Gastrocnemius medialis (tissue), 4 donors: Measurements from ENCODE around the gene SZT2. TPM values are rescaled to one million over a fixed set of nuclear protein-coding genes. Genes with fewer than 3 reads are reported as not detected.
"Not testable (repeated sequence)": the region's sequence is repeated elsewhere in the genome, so short reads cannot be mapped to it uniquely, and the experiment has no call there.

ENCODE experiments used
- ATAC-seq, 2 donors: fragments of 150-250 bp; one replicate each; pipeline ENCODE4 v1.9.1; 2016
- DNase-seq, 2 donors: peaks; one replicate each; pipeline ENCODE4 v3.0.0-alpha.2; 2019
- H3K27ac ChIP-seq, 4 donors: fragments of 200-600 bp; sonication (generic); 1 replicate in 1 of 4; 2 replicates in 3 of 4; pipeline ENCODE4 v1.5.1; 2016 to 2018; ENCODE audit warnings: mild to moderate bottlenecking in 2 of 4, moderate library complexity in 1 of 4
- H3K27me3 ChIP-seq, 3 donors: fragments of 200-600 bp; sonication (generic) in 2 of 3; 1 replicate in 1 of 3; 2 replicates in 2 of 3; pipeline versions ENCODE4 v1.5.1 to v1.6.0; 2016 to 2019; ENCODE audit warnings: mild to moderate bottlenecking in 1 of 3, moderate library complexity in 1 of 3
- H3K36me3 ChIP-seq, 2 donors: fragments of 200-600 bp; sonication (generic) in 1 of 2; one replicate each; pipeline ENCODE4 v1.5.1; 2017 to 2018
- H3K4me1 ChIP-seq, 2 donors: fragments of 200-600 bp; sonication (generic) in 1 of 2; one replicate each; pipeline ENCODE4 v1.5.1; 2016 to 2017; ENCODE audit warnings: mild to moderate bottlenecking in 2 of 2
- H3K4me3 ChIP-seq, 4 donors: fragments of 200-600 bp; sonication (generic) in 3 of 4; 1 replicate in 1 of 4; 2 replicates in 3 of 4; pipeline ENCODE4 v1.5.1; 2016 to 2019; ENCODE audit warnings: mild to moderate bottlenecking in 2 of 4
- H3K9me3 ChIP-seq, 3 donors: fragments of 200-600 bp; sonication (generic) in 2 of 3; 1 replicate in 1 of 3; 2 replicates in 2 of 3; pipeline ENCODE4 v1.5.1; 2016 to 2019
- CTCF ChIP-seq, 5 experiments: fragments of 450-650 bp in 3 of 5; fragments of 200-600 bp in 2 of 5; sonication (generic) in 2 of 5; IDR thresholded peaks in 4 of 5; conservative IDR thresholded peaks in 1 of 5; 1 replicate in 4 of 5; 2 replicates in 1 of 5; pipeline ENCODE4 v1.5.1; 2016 to 2019; ENCODE audit warnings: antibody characterized with exemption in 5 of 5, mild to moderate bottlenecking in 3 of 5, moderate library complexity in 3 of 5
- POLR2A ChIP-seq, 2 donors: fragments of 450-650 bp; IDR thresholded peaks; one replicate each; pipeline ENCODE4 v1.6.1; 2017; ENCODE audit warnings: antibody characterized with exemption in 2 of 2, mild to moderate bottlenecking in 2 of 2, moderate library complexity in 2 of 2
- in situ Hi-C, 4 donors: fragments of 200-750 bp; cut with MboI; loops; one replicate each; pipeline versions ENCODE4 v1.15.0 to v1.8.0; 2017; ENCODE audit warnings: low sequenced_read_pairs in 4 of 4
- intact Hi-C: fragments of 100-400 bp; cut with DNase I; formaldehyde crosslinking; loops from one replicate; pipeline ENCODE4 v1.15.1; 2023; ENCODE audit warnings: low total_unique reads
- total RNA-seq, 4 donors: library from RNA; depleted of rRNA; stranded (reverse); fragments of >200 nt; gene quantifications; one replicate each; pipeline versions ENCODE4 v1.1.0 to v1.2.3, GENCODE V29; 2016

SZT2 gene
- total RNA-seq, 4 donors from 2014 or later: 15.9 to 20.9 (median 17.9) TPM

- H3K9me3 ChIP-seq: no peaks in the 10 kb centered on the region
- H3K27me3 ChIP-seq: no peaks in the 10 kb centered on the region
- H3K36me3 ChIP-seq: no peaks in the 10 kb centered on the region
- no peak overlapping the region for H3K27ac ChIP-seq
- no peaks in the 10 kb centered on the region for H3K4me1 ChIP-seq
- TF ChIP-seq POLR2A (IDR thresholded peaks at IDR 0.05) (no peak), CTCF (IDR thresholded peaks at IDR 0.05 in 4 of 5, conservative IDR thresholded peaks at IDR 0.05 in 1 of 5) (no peak)
- intact Hi-C loops (no loop called here), in situ Hi-C loops (no loop called here)
- ATAC-seq (no peak), DNase-seq (no peak)
- H3K4me3 ChIP-seq: no peak overlapping the region
Measured at GRCh38 chr1:43492826-43493225, 103.1 kb downstream of the SZT2 start.

GRCh38 chr1:43493661-43494450 lies 104.2 kb downstream of the SZT2 start:
- TF ChIP-seq CTCF (IDR thresholded peaks at IDR 0.05 in 4 of 5, conservative IDR thresholded peaks at IDR 0.05 in 1 of 5): no peak
- no peak for TF ChIP-seq POLR2A (IDR thresholded peaks at IDR 0.05)
- H3K27ac ChIP-seq: no peak overlapping the region
- ATAC-seq (no peak), DNase-seq (no peak)
- H3K27me3 ChIP-seq: no peaks in the 10 kb centered on the region
- H3K9me3 ChIP-seq: no peaks in the 10 kb centered on the region
- H3K4me3 ChIP-seq: no peak overlapping the region
- in situ Hi-C loops: no loop called here
- no peaks in the 10 kb centered on the region for H3K4me1 ChIP-seq
- no peaks in the 10 kb centered on the region for H3K36me3 ChIP-seq
- intact Hi-C loops: no loop called here

- no peaks in the 10 kb centered on the region for H3K9me3 ChIP-seq
- TF ChIP-seq POLR2A (IDR thresholded peaks at IDR 0.05) (no peak), CTCF (IDR thresholded peaks at IDR 0.05 in 4 of 5, conservative IDR thresholded peaks at IDR 0.05 in 1 of 5) (no peak)
- H3K36me3 ChIP-seq: no peaks in the 10 kb centered on the region
- no peaks in the 10 kb centered on the region for H3K4me1 ChIP-seq
- H3K4me3 ChIP-seq: no peak overlapping the region
- intact Hi-C loops (no loop called here), in situ Hi-C loops (no loop called here)
- no peak for DNase-seq
- H3K27me3 ChIP-seq: no peaks in the 10 kb centered on the region
- H3K27ac ChIP-seq: no peak overlapping the region
- ATAC-seq: no peak
Measured at GRCh38 chr1:43495204-43495603, 105.5 kb downstream of the SZT2 start.

DNA sequence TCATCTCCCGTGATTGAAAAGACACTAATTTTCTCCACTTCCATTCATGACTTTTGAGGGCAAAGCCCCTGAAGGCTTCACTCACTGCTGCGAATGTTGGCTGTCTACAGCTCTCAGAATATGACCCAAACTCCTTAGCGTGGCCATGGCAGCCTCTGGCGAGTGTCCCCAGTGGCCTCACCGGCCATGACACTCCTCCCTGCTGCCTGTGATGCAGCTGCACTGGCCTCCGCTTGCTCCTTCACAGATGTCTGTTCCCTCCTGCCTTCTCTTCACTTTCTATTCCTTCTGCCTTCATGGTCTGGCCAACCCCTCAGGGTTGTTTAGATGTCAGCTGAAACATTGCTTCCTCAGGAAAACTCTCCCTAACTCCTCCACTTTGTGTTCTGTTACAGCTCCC lies 110.2 kb downstream of the SZT2 start:
- TF ChIP-seq CTCF (IDR thresholded peaks at IDR 0.05 in 4 of 5, conservative IDR thresholded peaks at IDR 0.05 in 1 of 5): no peak
- no peak for TF ChIP-seq POLR2A (IDR thresholded peaks at IDR 0.05)

GRCh38 chr1:43501806-43502205 lies 112.1 kb downstream of the SZT2 start:
- H3K36me3 ChIP-seq, H3K4me1 ChIP-seq, in situ Hi-C loops, H3K27ac ChIP-seq, intact Hi-C loops, DNase-seq, H3K27me3 ChIP-seq, H3K9me3 ChIP-seq, H3K4me3 ChIP-seq, ATAC-seq: not testable (repeated sequence)

More for the DNA sequence above, 110.2 kb downstream of the SZT2 start:
- Histone ChIP-seq H3K4me1 (no peaks in the 10 kb centered on the region), H3K27ac (no peak overlapping the region), H3K36me3 (no peaks in the 10 kb centered on the region), H3K9me3 (no peaks in the 10 kb centered on the region), H3K4me3 (no peak overlapping the region), H3K27me3 (no peaks in the 10 kb centered on the region)
- ATAC-seq (no peak), DNase-seq (no peak)
- intact Hi-C loops (no loop called here), in situ Hi-C loops (no loop called here)
